ENCODE results near the gene TNNT2. TPM values are rescaled to one million over a fixed set of nuclear protein-coding genes. Genes with fewer than 3 reads are reported as not detected.

The TNNT2 gene
- total and polyA plus RNA-seq, 3 experiments from 2014 or later = not detected

GRCh38 chr1:201349092-201349491, 28.4 kb downstream of the TNNT2 start:
- H3K4me3 ChIP-seq (ENCODE audit: low read length) = no peak overlapping the region
- H3K36me3 ChIP-seq (ENCODE audit: insufficient read depth, low read length) = no peaks in the 10 kb centered on the region
- H3K9me3 Mint-ChIP-seq = no peaks in the 10 kb centered on the region
- H3K27ac ChIP-seq (ENCODE audit: low read depth, low read length) = no peak overlapping the region
- H3K9me3 ChIP-seq (ENCODE audit: low read length) = no peaks in the 10 kb centered on the region
- H3K27me3 ChIP-seq (ENCODE audit: insufficient read depth, low read length, poor library complexity, severe bottlenecking) = peaks cover 6% of the 10 kb centered on the region
- no peaks in the 10 kb centered on the region for H3K4me1 Mint-ChIP-seq
- no peaks in the 10 kb centered on the region for H3K4me1 ChIP-seq (ENCODE audit: insufficient read depth, low read length)
- ChIA-PET POLR2A (no interaction called here), CTCF (no interaction called here)
- no peak for DNase-seq
- H3K27me3 Mint-ChIP-seq = peaks cover 13 to 47% of the 10 kb centered on the region in 2 donors
- no peak overlapping the region for H3K4me3 Mint-ChIP-seq
- H3K27ac Mint-ChIP-seq = peak overlapping the region in 1 of 8 donors; percentile 16
- H3K36me3 Mint-ChIP-seq = no peaks in the 10 kb centered on the region

DNA sequence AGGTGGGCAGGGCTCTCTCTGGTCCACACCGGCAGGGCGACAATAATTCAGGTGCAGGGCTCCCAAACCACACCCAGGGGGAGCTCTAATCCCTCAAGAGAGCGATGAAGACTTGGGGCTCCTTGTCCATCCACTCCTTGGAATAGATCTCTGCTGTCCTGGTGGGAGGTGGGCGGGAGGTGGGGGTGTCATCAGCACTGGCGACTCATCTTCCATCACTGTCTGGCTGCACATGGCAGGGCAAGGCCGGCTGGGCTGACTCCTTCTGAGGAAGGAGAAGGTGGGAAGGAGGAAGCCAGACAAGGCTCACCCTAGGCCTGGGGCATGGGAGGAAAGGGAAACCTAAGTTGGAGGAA, 29.3 kb downstream of the TNNT2 start:
- H3K4me1 ChIP-seq (ENCODE audit: insufficient read depth, low read length) = no peaks in the 10 kb centered on the region
- H3K9me3 Mint-ChIP-seq = no peaks in the 10 kb centered on the region
- POLR2A ChIA-PET = no interaction called here
- DNase-seq = no peak
- H3K4me3 Mint-ChIP-seq = no peak overlapping the region
- no peaks in the 10 kb centered on the region for H3K36me3 ChIP-seq (ENCODE audit: insufficient read depth, low read length)
- CTCF ChIA-PET = no interaction called here
- no peak overlapping the region for H3K27ac ChIP-seq (ENCODE audit: low read depth, low read length)
- H3K27me3 Mint-ChIP-seq = peaks cover 12 to 46% of the 10 kb centered on the region in 2 donors
- no peak overlapping the region for H3K4me3 ChIP-seq (ENCODE audit: low read length)
- H3K27me3 ChIP-seq (ENCODE audit: insufficient read depth, low read length, poor library complexity, severe bottlenecking) = peaks cover 6% of the 10 kb centered on the region
- H3K9me3 ChIP-seq (ENCODE audit: low read length) = no peaks in the 10 kb centered on the region
- no peaks in the 10 kb centered on the region for H3K36me3 Mint-ChIP-seq
- peak overlapping the region in 1 of 8 donors; percentile 17 for H3K27ac Mint-ChIP-seq
- no peaks in the 10 kb centered on the region for H3K4me1 Mint-ChIP-seq

DNA sequence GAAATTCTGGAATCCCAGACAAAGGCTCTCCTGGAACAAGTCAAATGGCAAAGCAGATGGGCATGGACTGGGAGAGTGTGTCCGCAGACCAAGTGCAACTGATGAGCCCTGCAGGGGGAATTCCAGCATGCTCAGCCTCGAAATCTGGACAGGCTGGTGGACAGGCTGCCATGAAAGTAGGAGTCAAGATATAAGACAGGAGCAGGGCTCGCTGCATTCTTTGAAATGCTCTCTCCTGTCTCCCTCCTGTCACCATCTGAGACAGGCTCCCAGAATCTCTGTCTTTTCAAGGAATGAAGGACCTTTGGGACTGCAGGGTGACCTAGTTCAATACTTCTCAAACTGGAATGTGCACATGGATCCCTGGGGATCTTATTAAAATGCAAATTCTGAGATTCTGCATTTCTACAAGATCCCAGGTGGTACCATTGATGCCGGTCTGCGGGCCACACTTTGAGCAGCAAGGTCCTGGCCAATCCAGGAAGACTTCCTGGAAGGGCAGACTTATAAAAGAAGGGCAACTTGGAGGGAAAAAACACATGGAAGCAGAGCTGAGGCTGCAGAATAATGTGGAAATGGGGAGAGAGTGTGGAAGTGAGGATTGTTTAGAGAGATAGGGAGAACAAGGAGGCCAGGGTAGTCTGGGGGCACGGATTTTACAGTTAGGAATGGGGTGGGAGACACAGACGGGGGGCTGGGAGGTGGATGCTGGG, 29.8 kb downstream of the TNNT2 start:
- DNase-seq = no peak
- Histone ChIP-seq H3K4me3 (ENCODE audit: low read length) (no peak overlapping the region), H3K27ac (ENCODE audit: low read depth, low read length) (no peak overlapping the region), H3K36me3 (ENCODE audit: insufficient read depth, low read length) (no peaks in the 10 kb centered on the region), H3K27me3 (ENCODE audit: insufficient read depth, low read length, poor library complexity, severe bottlenecking) (peaks cover 6% of the 10 kb centered on the region), H3K9me3 (ENCODE audit: low read length) (no peaks in the 10 kb centered on the region), H3K4me1 (ENCODE audit: insufficient read depth, low read length) (no peaks in the 10 kb centered on the region)
- POLR2A ChIA-PET = no interaction called here
- Mint-ChIP-seq H3K4me3 (no peak overlapping the region), H3K27me3 (peaks cover 12 to 46% of the 10 kb centered on the region in 2 donors), H3K27ac (peak overlapping the region in 1 of 8 donors; percentile 17), H3K4me1 (no peaks in the 10 kb centered on the region), H3K9me3 (no peaks in the 10 kb centered on the region), H3K36me3 (no peaks in the 10 kb centered on the region)
- CTCF ChIA-PET = no interaction called here

DNA sequence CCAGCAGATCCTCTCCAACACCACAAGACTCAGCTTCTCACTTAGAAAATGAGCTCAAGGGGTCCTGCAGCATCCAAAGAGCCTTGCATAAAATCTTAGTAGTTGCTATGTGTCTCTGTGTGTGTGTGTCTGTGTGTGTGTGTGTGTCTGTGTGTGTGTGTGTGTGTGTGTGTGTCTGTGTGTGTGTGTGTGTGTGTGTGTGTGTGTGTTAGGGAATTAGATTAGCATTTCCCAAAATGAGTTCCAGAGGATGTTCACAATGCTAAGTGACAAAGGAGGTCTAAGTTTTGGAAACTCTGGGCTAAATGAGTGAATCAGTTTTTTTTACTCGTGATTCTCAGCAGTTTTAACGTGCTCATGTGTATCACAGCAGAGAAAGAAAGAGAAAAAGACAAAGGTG, 30.5 kb downstream of the TNNT2 start:
- Mint-ChIP-seq H3K27ac (no peak overlapping the region), H3K4me3 (no peak overlapping the region), H3K9me3 (no peaks in the 10 kb centered on the region), H3K4me1 (no peaks in the 10 kb centered on the region), H3K27me3 (peaks cover 12 to 46% of the 10 kb centered on the region in 2 donors), H3K36me3 (no peaks in the 10 kb centered on the region)
- H3K27me3 ChIP-seq (ENCODE audit: insufficient read depth, low read length, poor library complexity, severe bottlenecking) = peaks cover 6% of the 10 kb centered on the region
- no peaks in the 10 kb centered on the region for H3K9me3 ChIP-seq (ENCODE audit: low read length)
- ChIA-PET POLR2A (no interaction called here), CTCF (interaction anchor here (0.6 kb wide), 1 partner anchor 22 kb away, joined by 3 read pairs; no protein-coding TSS in a partner anchor)
- H3K27ac ChIP-seq (ENCODE audit: low read depth, low read length) = no peak overlapping the region
- DNase-seq = no peak
- H3K4me1 ChIP-seq (ENCODE audit: insufficient read depth, low read length) = no peaks in the 10 kb centered on the region
- H3K36me3 ChIP-seq (ENCODE audit: insufficient read depth, low read length) = no peaks in the 10 kb centered on the region
- no peak overlapping the region for H3K4me3 ChIP-seq (ENCODE audit: low read length)

DNA sequence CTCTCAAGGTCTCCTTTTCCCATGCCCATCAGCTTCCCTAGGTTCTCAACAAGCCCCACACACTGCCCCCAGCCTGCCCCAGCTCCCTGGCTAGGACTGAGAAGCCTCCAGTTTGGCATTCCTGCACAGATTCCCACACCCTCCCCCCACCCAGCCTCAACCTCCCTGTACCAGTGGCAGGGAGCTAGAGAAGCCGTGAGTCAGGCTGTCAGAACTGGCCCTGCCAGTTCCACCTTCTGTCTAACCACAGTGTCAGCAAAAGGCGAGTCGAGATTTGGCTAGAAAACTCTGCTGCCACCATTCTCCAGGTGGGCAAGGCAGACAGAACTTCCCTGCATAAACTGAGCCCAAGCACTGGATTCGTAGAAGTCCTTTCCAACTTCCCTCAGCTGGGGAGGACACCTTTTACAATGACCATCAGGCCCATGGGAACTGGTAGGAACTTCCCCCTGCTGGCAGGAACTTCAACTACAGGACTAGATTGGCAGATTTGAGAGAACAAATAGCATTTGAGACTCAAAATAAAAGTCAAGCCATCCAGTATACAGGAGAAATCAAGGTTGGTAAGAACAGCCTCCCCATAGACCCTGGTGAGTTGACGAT, 31.0 kb downstream of the TNNT2 start:
- no peaks in the 10 kb centered on the region for H3K4me1 Mint-ChIP-seq
- H3K9me3 ChIP-seq (ENCODE audit: low read length) = no peaks in the 10 kb centered on the region
- no peak overlapping the region for H3K4me3 ChIP-seq (ENCODE audit: low read length)
- no peaks in the 10 kb centered on the region for H3K36me3 ChIP-seq (ENCODE audit: insufficient read depth, low read length)
- H3K9me3 Mint-ChIP-seq = no peaks in the 10 kb centered on the region
- peaks cover 12 to 44% of the 10 kb centered on the region in 2 donors for H3K27me3 Mint-ChIP-seq
- no peak overlapping the region for H3K4me3 Mint-ChIP-seq
- peaks cover 6% of the 10 kb centered on the region for H3K27me3 ChIP-seq (ENCODE audit: insufficient read depth, low read length, poor library complexity, severe bottlenecking)
- no peak overlapping the region for H3K27ac Mint-ChIP-seq
- H3K27ac ChIP-seq (ENCODE audit: low read depth, low read length) = no peak overlapping the region
- ChIA-PET POLR2A (interaction anchor here (0.5 kb wide), 1 partner anchor 8 kb away, joined by 4 read pairs; no protein-coding TSS in a partner anchor), CTCF (interaction anchor here (0.6 to 0.8 kb wide), 2 partner anchors 9 to 22 kb away, joined by 3 read pairs; no protein-coding TSS in a partner anchor)
- no peak for DNase-seq
- H3K4me1 ChIP-seq (ENCODE audit: insufficient read depth, low read length) = no peaks in the 10 kb centered on the region
- no peaks in the 10 kb centered on the region for H3K36me3 Mint-ChIP-seq

DNA sequence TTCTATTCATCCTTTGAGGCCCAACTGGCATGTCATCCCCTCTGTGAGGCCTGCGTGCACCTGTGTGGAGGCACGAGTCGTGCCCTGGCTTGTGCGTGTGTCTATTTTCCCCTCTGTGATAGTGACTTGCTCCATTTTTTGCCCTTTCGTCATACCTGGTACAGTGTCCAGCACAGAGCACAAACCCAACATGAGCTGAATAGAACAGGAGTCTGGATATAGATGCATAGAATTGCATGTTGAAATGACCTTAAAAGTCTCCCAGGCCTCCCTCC, 32.5 kb downstream of the TNNT2 start:
- ChIA-PET CTCF (no interaction called here), POLR2A (no interaction called here)
- Histone ChIP-seq H3K27ac (ENCODE audit: low read depth, low read length) (no peak overlapping the region), H3K27me3 (ENCODE audit: insufficient read depth, low read length, poor library complexity, severe bottlenecking) (peaks cover 6% of the 10 kb centered on the region), H3K36me3 (ENCODE audit: insufficient read depth, low read length) (no peaks in the 10 kb centered on the region), H3K4me3 (ENCODE audit: low read length) (no peak overlapping the region), H3K4me1 (ENCODE audit: insufficient read depth, low read length) (no peaks in the 10 kb centered on the region), H3K9me3 (ENCODE audit: low read length) (no peaks in the 10 kb centered on the region)
- Mint-ChIP-seq H3K4me1 (no peaks in the 10 kb centered on the region), H3K27ac (no peak overlapping the region), H3K27me3 (peaks cover 10 to 42% of the 10 kb centered on the region in 2 donors), H3K9me3 (no peaks in the 10 kb centered on the region), H3K4me3 (no peak overlapping the region), H3K36me3 (no peaks in the 10 kb centered on the region)
- no peak for DNase-seq

DNA sequence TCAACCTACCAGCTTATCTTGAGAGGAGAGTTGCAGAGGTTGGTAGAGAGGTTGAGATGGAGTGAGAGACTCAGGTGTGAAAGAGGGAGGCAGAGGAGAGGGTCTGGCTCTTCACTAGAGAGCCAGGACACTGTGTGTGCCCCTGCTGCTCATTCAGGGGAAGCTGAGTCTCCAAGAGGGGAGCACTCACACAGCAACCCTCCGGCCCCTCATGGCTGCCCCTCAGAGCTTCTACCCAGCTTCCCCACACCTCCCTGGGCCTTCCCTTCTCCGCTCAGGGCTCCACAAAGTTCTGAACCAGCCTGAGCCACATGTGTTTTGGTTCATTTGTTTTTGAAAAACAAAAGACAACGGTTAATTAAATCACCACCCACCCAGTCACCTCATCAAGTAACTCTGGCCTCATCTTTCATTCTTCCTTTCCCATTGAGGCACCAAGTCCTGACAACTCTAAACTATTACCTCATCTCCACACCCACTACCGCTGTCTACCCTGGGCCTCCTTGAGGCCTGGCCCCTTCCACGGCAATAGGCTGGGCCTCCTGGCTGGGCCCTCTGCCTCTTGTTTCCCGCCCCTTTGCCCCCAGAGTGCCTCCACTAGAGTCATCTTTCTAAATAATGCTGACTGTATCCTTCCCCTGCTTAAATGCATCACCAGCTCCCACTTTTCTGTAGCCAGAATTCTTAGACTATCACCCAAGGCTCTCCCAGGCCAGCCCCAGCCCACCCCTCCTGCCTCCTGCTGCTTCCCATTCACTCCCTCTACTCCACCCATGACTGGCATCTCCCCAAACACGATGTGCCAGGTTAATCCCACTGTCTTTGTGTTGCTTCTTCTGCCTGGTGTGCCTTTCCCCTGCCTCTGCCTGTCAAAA, 33.0 kb downstream of the TNNT2 start:
- H3K36me3 ChIP-seq (ENCODE audit: insufficient read depth, low read length) = no peaks in the 10 kb centered on the region
- no peaks in the 10 kb centered on the region for H3K9me3 Mint-ChIP-seq
- H3K4me1 Mint-ChIP-seq = no peaks in the 10 kb centered on the region
- no peaks in the 10 kb centered on the region for H3K9me3 ChIP-seq (ENCODE audit: low read length)
- POLR2A ChIA-PET = no interaction called here
- no peaks in the 10 kb centered on the region for H3K4me1 ChIP-seq (ENCODE audit: insufficient read depth, low read length)
- peaks cover 6% of the 10 kb centered on the region for H3K27me3 ChIP-seq (ENCODE audit: insufficient read depth, low read length, poor library complexity, severe bottlenecking)
- H3K27ac ChIP-seq (ENCODE audit: low read depth, low read length) = no peak overlapping the region
- DNase-seq = no peak
- no peaks in the 10 kb centered on the region for H3K36me3 Mint-ChIP-seq
- H3K4me3 Mint-ChIP-seq = no peak overlapping the region
- no peak overlapping the region for H3K27ac Mint-ChIP-seq
- no peak overlapping the region for H3K4me3 ChIP-seq (ENCODE audit: low read length)
- H3K27me3 Mint-ChIP-seq = peaks cover 10 to 39% of the 10 kb centered on the region in 2 donors
- CTCF ChIA-PET = interaction anchor here (1.0 kb wide), 1 partner anchor 11 kb away, joined by 3 read pairs; no protein-coding TSS in a partner anchor

DNA sequence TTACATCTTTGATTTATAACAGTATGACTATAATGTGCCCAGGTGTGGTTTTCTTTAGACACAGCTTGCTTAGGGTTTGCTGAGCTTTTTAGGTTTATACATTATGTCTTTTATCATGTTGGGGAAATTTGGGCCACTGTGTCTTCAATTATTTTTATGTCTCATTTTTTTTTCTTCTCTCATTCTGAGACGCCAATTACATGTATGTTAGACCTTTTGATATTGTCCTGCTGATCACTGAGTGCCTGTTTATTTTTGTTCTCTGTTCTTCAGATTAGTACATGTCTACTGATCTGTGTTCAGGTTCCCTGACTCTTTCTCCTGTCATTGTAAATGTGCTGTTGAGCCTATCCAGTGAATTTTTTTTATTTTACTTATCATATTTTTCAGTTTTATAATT, 36.1 kb downstream of the TNNT2 start:
- Mint-ChIP-seq H3K27me3 (peaks cover 1 to 29% of the 10 kb centered on the region in 2 donors), H3K4me3 (no peak overlapping the region), H3K9me3 (no peaks in the 10 kb centered on the region), H3K36me3 (no peaks in the 10 kb centered on the region), H3K4me1 (no peaks in the 10 kb centered on the region), H3K27ac (no peak overlapping the region)
- H3K4me1 ChIP-seq (ENCODE audit: insufficient read depth, low read length) = no peaks in the 10 kb centered on the region
- no peak overlapping the region for H3K4me3 ChIP-seq (ENCODE audit: low read length)
- POLR2A ChIA-PET = no interaction called here
- H3K27ac ChIP-seq (ENCODE audit: low read depth, low read length) = no peak overlapping the region
- CTCF ChIA-PET = no interaction called here
- no peaks in the 10 kb centered on the region for H3K9me3 ChIP-seq (ENCODE audit: low read length)
- H3K27me3 ChIP-seq (ENCODE audit: insufficient read depth, low read length, poor library complexity, severe bottlenecking) = peaks cover 6% of the 10 kb centered on the region
- DNase-seq = no peak
- H3K36me3 ChIP-seq (ENCODE audit: insufficient read depth, low read length) = no peaks in the 10 kb centered on the region

Measured in CD8-positive, alpha-beta memory T cell (primary cell).